ENCODE data around the gene ENTHD1.

DNA sequence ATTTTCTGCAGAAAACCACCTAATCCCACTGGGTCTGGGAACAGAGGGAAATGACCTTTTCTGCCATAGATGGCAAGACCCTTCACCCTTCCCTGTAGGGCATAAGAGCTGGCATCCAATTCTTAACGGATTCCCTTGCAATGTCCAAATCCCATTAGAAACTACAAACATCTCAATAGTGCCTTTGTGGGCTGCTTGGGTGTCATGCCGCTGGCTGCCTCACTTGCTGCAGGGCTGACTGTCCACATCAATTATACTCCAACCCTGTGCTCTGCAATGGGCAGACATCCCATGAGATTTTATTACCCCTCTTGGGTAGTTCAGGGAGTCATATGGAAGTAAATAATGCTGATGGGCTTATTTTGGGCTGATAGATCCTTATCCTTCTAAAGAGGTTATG is 14.6 kb upstream of the ENTHD1 start:
- TF ChIP-seq, protein P1, sequence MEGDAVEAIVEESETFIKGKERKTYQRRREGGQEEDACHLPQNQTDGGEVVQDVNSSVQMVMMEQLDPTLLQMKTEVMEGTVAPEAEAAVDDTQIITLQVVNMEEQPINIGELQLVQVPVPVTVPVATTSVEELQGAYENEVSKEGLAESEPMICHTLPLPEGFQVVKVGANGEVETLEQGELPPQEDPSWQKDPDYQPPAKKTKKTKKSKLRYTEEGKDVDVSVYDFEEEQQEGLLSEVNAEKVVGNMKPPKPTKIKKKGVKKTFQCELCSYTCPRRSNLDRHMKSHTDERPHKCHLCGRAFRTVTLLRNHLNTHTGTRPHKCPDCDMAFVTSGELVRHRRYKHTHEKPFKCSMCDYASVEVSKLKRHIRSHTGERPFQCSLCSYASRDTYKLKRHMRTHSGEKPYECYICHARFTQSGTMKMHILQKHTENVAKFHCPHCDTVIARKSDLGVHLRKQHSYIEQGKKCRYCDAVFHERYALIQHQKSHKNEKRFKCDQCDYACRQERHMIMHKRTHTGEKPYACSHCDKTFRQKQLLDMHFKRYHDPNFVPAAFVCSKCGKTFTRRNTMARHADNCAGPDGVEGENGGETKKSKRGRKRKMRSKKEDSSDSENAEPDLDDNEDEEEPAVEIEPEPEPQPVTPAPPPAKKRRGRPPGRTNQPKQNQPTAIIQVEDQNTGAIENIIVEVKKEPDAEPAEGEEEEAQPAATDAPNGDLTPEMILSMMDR (IDR thresholded peaks at IDR 0.05) = no peak
- TF ChIP-seq POLR2A (IDR thresholded peaks at IDR 0.05) = no peak
